MCF 10A (cell line): ENCODE results near the gene ABHD14A. TPM values are rescaled to one million over a fixed set of nuclear protein-coding genes. Genes with fewer than 3 reads are reported as not detected.
A peak's percentile ranks its signal among the peaks of the same experiment; 100 is the strongest.

Experiments used
- BruUV-seq: library from RNA; stranded (reverse); fragments of 400-500 nt; replicated peaks from 2 replicates; lab custom pipeline; 2021; lab: Mats Ljungman, UMichigan
- CTCF ChIA-PET: fragments of 300-600 bp; sonication (Branson Sonifier 250); formaldehyde crosslinking; extraction: SDS; loops from one replicate; lab custom pipeline; 2021; ENCODE audit warnings: antibody characterized with exemption, inconsistent platforms; lab: Yijun Ruan, JAX
- POLR2A ChIA-PET: fragments of 300-600, 350-650 bp; sonication (Branson Sonifier 250); formaldehyde crosslinking; extraction: SDS; loops from one replicate; lab custom pipeline; 2020; ENCODE audit warnings: antibody characterized with exemption, inconsistent platforms; lab: Yijun Ruan, JAX
- DNase-seq: peaks from one replicate; pipeline ENCODE4 v3.0.0-alpha.2; 2018; ENCODE audit not compliant: unreplicated experiment
- H3K27ac Mint-ChIP-seq: one replicate; pipeline ENCODE4 v1.8.0; 2022; ENCODE audit warnings: mild to moderate bottlenecking, low read depth, mixed read lengths; ENCODE audit not compliant: unreplicated experiment
- H3K27me3 Mint-ChIP-seq: one replicate; pipeline ENCODE4 v1.8.0; 2022; ENCODE audit warnings: mixed read lengths; ENCODE audit not compliant: insufficient read depth, unreplicated experiment
- H3K36me3 Mint-ChIP-seq: one replicate; pipeline ENCODE4 v1.8.0; 2022; ENCODE audit warnings: mild to moderate bottlenecking, moderate library complexity, mixed read lengths; ENCODE audit not compliant: insufficient read depth, unreplicated experiment
- H3K4me1 Mint-ChIP-seq: one replicate; pipeline ENCODE4 v1.8.0; 2022; ENCODE audit warnings: mixed read lengths; ENCODE audit not compliant: insufficient read depth, unreplicated experiment
- H3K4me3 Mint-ChIP-seq: one replicate; pipeline ENCODE4 v1.8.0; 2022; ENCODE audit warnings: mild to moderate bottlenecking, moderate library complexity, mixed read lengths; ENCODE audit not compliant: unreplicated experiment
- H3K9me3 Mint-ChIP-seq: one replicate; pipeline ENCODE4 v1.8.0; 2022; ENCODE audit warnings: mixed read lengths; ENCODE audit not compliant: unreplicated experiment
- intact Hi-C: fragments of 100-400 bp; cut with micrococcal nuclease; formaldehyde crosslinking; loops from 2 replicates; pipeline ENCODE4 v1.14.1; 2022
- total RNA-seq: library from RNA; stranded (reverse); gene quantifications from 2 replicates; pipeline ENCODE4 v1.2.3, GENCODE V29; 2022
- TF ChIP-seq, protein P1 (sequence below): fragments of 200-600 bp; IDR thresholded peaks from one replicate; pipeline ENCODE4 v1.8.0; 2022; ENCODE audit warnings: antibody characterized with exemption, mild to moderate bottlenecking; ENCODE audit not compliant: unreplicated experiment

Gene ABHD14A
- total RNA-seq, 1 experiment from 2014 or later, result 8.1 TPM

DNA sequence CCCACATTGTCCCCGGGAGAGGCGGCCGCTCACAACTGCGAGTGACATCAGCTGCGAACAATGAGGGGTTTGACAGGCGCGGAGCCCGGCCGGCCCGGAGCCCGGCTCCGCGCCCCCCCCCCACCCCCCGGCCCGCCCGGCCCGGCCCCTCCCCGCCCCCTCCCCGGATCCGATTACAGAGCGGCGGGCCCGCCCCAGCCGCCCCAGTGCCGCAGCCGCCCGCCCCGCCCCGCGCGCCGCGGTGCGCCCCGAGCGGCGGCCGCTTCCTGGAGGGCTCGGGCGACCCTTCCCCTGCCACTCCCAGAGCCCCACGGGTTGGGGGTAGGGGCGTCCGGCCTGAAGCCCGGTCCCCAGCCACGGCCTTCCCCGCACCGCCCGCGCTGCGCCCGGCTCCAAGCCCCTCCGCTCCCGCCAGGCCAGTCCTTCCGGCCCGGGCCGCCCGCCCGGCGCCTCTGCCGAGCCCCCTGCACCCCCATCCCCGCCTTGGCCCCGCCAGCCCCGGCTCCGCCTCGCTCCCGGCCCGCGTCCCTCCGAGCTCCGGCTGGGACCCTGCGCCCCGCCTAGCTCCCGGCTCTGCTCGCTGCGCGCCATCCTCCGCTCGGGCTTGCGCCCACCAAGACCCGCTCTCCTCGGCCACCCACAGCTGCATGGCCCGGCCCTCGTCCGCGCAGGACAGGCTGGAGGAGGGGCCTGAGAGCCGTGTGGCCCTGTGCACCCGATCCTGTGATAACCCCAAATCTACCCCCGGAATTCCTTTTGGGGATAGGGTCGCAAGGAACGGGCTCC, 7.3 kb upstream of the ABHD14A start, which contains the start of gene PCBP4:
PCBP4 (minus strand) TSS at position 71 of the 786 bp plus-strand sequence. CDS start 6,214 bp downstream, outside the sequence.
- H3K4me3 Mint-ChIP-seq, result peak within 1 kb of the TSS; percentile 78
- DNase-seq, result no peak
- POLR2A ChIA-PET, result interaction anchor here (0.8 to 6.5 kb wide), 6 partner anchors 16 to 89 kb away, joined by 3 to 37 read pairs (median 4); partner anchors contain the start of genes ACY1, DUSP7, RPL29 and RRP9
- H3K27me3 Mint-ChIP-seq, result no peaks in the 10 kb centered on the region
- peak within 1 kb of the TSS; percentile 49 for H3K27ac Mint-ChIP-seq
- peaks cover 10% of the 10 kb centered on the region for H3K4me1 Mint-ChIP-seq
- intact Hi-C loops, result no loop called here
- H3K36me3 Mint-ChIP-seq, result peaks cover 13% of the 10 kb centered on the region
- H3K9me3 Mint-ChIP-seq, result no peaks in the 10 kb centered on the region
- BruUV-seq, result no TSS peak
- TF ChIP-seq, protein P1, sequence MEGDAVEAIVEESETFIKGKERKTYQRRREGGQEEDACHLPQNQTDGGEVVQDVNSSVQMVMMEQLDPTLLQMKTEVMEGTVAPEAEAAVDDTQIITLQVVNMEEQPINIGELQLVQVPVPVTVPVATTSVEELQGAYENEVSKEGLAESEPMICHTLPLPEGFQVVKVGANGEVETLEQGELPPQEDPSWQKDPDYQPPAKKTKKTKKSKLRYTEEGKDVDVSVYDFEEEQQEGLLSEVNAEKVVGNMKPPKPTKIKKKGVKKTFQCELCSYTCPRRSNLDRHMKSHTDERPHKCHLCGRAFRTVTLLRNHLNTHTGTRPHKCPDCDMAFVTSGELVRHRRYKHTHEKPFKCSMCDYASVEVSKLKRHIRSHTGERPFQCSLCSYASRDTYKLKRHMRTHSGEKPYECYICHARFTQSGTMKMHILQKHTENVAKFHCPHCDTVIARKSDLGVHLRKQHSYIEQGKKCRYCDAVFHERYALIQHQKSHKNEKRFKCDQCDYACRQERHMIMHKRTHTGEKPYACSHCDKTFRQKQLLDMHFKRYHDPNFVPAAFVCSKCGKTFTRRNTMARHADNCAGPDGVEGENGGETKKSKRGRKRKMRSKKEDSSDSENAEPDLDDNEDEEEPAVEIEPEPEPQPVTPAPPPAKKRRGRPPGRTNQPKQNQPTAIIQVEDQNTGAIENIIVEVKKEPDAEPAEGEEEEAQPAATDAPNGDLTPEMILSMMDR, result no peak
- CTCF ChIA-PET, result interaction anchor here (0.6 to 1.0 kb wide), 3 partner anchors 25 to 468 kb away, joined by 3 read pairs; no protein-coding TSS in a partner anchor

DNA sequence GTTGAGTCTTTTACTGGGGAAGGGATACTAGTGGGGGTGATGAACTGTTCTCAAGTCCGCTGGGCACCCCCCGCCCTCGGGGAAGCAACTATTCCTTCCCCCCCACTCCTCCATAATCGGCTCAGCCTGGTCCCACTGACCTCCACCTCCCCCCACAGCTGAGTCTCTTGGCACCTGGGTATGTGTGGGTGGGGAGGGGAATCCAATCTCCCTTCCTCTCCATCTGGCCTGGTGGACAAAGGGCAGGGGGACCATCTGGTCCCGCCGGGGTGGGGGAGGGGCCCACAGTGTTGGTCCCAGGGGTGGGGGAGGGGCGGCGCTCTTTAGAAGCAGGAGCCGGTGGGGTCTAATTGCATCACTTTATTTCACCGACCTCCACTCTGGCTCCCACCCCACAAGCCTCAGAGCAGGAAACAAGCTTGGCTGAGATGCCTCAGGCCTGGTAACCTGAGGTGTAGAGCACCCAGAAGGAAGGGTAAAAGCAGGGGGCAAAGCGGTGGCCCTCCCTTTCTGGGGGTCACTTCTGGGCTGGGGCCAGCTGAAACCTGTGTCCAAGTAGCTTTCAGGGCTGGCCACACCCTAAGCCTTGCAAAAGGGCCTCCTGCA, 6.6 kb upstream of the ABHD14A start:
- intact Hi-C loops, result no loop called here
- peaks cover 13% of the 10 kb centered on the region for H3K36me3 Mint-ChIP-seq
- H3K4me3 Mint-ChIP-seq, result peak overlapping the region; percentile 78
- TF ChIP-seq, protein P1, result no peak
- no peaks in the 10 kb centered on the region for H3K27me3 Mint-ChIP-seq
- CTCF ChIA-PET, result interaction anchor here (0.6 to 3.0 kb wide), 6 partner anchors 15 to 469 kb away, joined by 3 to 22 read pairs (median 4); partner anchors contain the start of genes ACY1, PARP3 and RRP9
- POLR2A ChIA-PET, result interaction anchor here (0.8 to 6.5 kb wide), 5 partner anchors 15 to 89 kb away, joined by 3 to 37 read pairs (median 5); partner anchors contain the start of genes ACY1, DUSP7, RPL29 and RRP9
- H3K4me1 Mint-ChIP-seq, result peaks cover 10% of the 10 kb centered on the region
- no peaks in the 10 kb centered on the region for H3K9me3 Mint-ChIP-seq
- no peak for DNase-seq
- BruUV-seq, result no TSS peak
- no peak overlapping the region for H3K27ac Mint-ChIP-seq

- H3K36me3 Mint-ChIP-seq, result peaks cover 13% of the 10 kb centered on the region
- no peak for DNase-seq
- ChIA-PET POLR2A (interaction anchor here (1.0 to 6.5 kb wide), 4 partner anchors 14 to 93 kb away, joined by 3 to 127 read pairs (median 22); partner anchors contain the start of genes ACY1, PARP3 and RRP9), CTCF (interaction anchor here (0.7 to 3.0 kb wide), 5 partner anchors 14 to 289 kb away, joined by 3 to 22 read pairs (median 3); partner anchors contain the start of genes ACY1, PARP3 and RRP9)
- TF ChIP-seq, protein P1, result no peak
- intact Hi-C loops, result no loop called here
- H3K4me3 Mint-ChIP-seq, result no peak overlapping the region
- no peaks in the 10 kb centered on the region for H3K9me3 Mint-ChIP-seq
- BruUV-seq, result TSS peak; percentile 24
- no peaks in the 10 kb centered on the region for H3K27me3 Mint-ChIP-seq
- H3K4me1 Mint-ChIP-seq, result peaks cover 16% of the 10 kb centered on the region
- no peak overlapping the region for H3K27ac Mint-ChIP-seq
Measured at GRCh38 chr3:51968883-51969678, 5.8 kb upstream of the ABHD14A start.
